ENCODE results near the gene NRCAM.

Gene NRCAM

DNA sequence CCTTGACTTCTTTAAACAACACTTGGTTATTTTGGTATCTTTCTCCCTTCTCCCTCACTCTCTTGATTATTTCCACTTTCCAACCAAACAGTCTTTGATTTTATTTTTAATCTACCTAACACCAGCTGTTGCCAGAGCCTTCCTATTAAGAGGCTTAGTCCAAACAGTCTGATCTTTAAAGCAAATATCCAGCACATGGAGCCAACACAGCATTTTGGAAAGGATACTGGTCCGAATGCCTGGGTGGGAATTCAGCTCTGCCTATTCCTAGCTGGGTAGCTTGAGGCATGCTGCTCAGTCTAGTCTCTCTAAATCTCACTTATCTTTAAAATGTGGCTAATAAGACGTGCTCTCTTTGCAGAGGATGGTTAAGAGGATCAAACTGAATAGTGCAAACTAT lies 129.3 kb downstream of the NRCAM start:
- TF ChIP-seq ZFP37 (tag by site-specific recombination; IDR thresholded peaks at IDR 0.05) (no peak), PBX3 (CRISPR knock-in tag; IDR thresholded peaks at IDR 0.05) (no peak), BCL6B (tag by site-specific recombination; IDR thresholded peaks at IDR 0.05) (no peak), PATZ1 (tag by site-specific recombination; IDR thresholded peaks at IDR 0.05) (no peak), ZBTB11 (tag by site-specific recombination; conservative IDR thresholded peaks at IDR 0.05; ENCODE audit: low read depth) (no peak), ZNF121 (tag by site-specific recombination; IDR thresholded peaks at IDR 0.05) (no peak), ZNF596 (tag by site-specific recombination; IDR thresholded peaks at IDR 0.05) (no peak), ZNF791 (tag by site-specific recombination; IDR thresholded peaks at IDR 0.05) (no peak), ZNF280C (tag by site-specific recombination; IDR thresholded peaks at IDR 0.05) (no peak), ZNF157 (tag by site-specific recombination; IDR thresholded peaks at IDR 0.05) (no peak), ZNF169 (tag by site-specific recombination; IDR thresholded peaks at IDR 0.05) (no peak)
- no peak overlapping the region for H3K27ac ChIP-seq (ENCODE audit: extremely low read depth, low read depth, low read length)
- H3K36me3 ChIP-seq (ENCODE audit: control insufficient read depth in 2 of 2, insufficient read depth in 1 of 2, low read length in 2 of 2) = no peaks in the 10 kb centered on the region
- peaks cover 7% of the 10 kb centered on the region for H3K4me1 ChIP-seq (ENCODE audit: control insufficient read depth, insufficient read depth, low read length)
- ChIA-PET CTCF (no interaction called here), POLR2A (no interaction called here)
- H3K9me3 ChIP-seq (ENCODE audit: control insufficient read depth, insufficient read depth, low read depth, low read length) = no peaks in the 10 kb centered on the region
- no peak overlapping the region for H3K4me3 ChIP-seq (ENCODE audit: low read depth, low read length)

DNA sequence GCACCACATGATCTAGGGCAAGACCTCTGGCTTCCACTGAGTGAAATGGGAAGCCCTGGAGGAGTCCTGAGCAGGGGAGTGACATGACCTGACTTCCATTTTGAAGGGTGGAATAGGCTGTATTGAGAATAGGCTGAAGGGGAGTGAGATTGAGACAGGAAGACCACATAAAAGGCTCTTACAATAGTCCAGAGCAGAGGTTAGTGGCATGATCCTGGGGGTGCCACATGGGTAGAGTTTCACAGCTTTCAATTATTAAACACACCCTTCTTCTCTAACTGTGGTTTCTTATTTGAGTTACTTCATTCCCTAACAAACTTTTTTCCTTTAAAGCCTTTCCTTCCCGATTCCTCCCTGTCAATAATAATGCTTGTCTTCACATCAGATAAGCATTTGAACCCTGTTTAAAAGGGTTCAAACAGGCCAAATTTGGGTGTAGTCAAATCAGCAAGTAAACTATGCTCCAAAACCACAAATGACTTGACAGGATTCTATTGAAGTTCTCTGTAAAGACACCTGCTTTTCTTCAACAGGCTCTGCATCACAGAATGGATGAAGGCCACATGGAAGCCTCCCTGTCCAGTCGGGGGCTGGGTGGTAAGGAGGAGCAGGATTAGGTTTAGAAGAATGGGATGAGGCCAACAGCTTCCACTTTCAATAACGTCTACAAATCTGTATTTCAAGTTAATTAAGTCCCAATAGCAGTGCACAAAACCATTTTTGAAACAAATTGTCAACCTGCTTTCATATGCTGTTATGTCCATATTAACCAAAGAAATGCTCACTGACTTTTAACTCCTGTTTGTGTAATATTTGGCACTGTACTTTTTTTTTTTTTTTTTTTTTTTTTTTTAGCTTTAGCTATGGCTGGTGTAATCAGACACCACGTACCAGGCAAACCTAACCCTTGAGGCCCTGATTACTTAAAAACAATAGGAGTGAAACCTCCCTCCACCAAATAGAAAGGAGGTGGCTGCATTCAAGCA lies 131.9 kb downstream of the NRCAM start:
- Histone ChIP-seq H3K4me3 (ENCODE audit: low read depth, low read length) (no peak overlapping the region), H3K36me3 (ENCODE audit: control insufficient read depth in 2 of 2, insufficient read depth in 1 of 2, low read length in 2 of 2) (no peaks in the 10 kb centered on the region), H3K4me1 (ENCODE audit: control insufficient read depth, insufficient read depth, low read length) (peaks cover 7% of the 10 kb centered on the region; the same call in 1 of the 2 replicates), H3K9me3 (ENCODE audit: control insufficient read depth, insufficient read depth, low read depth, low read length) (no peaks in the 10 kb centered on the region), H3K27ac (ENCODE audit: extremely low read depth, low read depth, low read length) (no peak overlapping the region)
- ChIA-PET CTCF (no interaction called here), POLR2A (no interaction called here)
- TF ChIP-seq, protein P1, sequence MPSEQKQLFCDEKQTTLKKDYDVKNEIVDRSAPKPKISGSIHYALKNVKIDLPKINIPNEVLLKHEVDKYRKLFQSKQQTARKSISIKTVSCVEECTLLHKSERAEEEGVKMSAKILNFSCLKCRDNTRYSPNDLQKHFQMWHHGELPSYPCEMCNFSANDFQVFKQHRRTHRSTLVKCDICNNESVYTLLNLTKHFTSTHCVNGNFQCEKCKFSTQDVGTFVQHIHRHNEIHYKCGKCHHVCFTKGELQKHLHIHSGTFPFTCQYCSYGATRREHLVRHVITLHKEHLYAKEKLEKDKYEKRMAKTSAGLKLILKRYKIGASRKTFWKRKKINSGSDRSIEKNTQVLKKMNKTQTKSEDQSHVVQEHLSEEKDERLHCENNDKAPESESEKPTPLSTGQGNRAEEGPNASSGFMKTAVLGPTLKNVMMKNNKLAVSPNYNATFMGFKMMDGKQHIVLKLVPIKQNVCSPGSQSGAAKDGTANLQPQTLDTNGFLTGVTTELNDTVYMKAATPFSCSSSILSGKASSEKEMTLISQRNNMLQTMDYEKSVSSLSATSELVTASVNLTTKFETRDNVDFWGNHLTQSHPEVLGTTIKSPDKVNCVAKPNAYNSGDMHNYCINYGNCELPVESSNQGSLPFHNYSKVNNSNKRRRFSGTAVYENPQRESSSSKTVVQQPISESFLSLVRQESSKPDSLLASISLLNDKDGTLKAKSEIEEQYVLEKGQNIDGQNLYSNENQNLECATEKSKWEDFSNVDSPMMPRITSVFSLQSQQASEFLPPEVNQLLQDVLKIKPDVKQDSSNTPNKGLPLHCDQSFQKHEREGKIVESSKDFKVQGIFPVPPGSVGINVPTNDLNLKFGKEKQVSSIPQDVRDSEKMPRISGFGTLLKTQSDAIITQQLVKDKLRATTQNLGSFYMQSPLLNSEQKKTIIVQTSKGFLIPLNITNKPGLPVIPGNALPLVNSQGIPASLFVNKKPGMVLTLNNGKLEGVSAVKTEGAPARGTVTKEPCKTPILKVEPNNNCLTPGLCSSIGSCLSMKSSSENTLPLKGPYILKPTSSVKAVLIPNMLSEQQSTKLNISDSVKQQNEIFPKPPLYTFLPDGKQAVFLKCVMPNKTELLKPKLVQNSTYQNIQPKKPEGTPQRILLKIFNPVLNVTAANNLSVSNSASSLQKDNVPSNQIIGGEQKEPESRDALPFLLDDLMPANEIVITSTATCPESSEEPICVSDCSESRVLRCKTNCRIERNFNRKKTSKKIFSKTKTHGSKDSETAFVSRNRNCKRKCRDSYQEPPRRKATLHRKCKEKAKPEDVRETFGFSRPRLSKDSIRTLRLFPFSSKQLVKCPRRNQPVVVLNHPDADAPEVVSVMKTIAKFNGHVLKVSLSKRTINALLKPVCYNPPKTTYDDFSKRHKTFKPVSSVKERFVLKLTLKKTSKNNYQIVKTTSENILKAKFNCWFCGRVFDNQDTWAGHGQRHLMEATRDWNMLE (tag by site-specific recombination; conservative IDR thresholded peaks at IDR 0.05; ENCODE audit: low read depth) = no peak
- TF ChIP-seq, protein P2, sequence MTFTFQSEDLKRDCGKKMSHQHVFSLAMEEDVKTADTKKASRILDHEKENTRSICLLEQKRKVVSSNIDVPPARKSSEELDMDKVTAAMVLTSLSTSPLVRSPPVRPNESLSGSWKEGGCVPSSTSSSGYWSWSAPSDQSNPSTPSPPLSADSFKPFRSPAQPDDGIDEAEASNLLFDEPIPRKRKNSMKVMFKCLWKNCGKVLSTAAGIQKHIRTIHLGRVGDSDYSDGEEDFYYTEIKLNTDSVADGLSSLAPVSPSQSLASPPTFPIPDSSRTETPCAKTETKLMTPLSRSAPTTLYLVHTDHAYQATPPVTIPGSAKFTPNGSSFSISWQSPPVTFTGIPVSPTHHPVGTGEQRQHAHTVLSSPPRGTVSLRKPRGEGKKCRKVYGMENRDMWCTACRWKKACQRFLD (tag by site-specific recombination; IDR thresholded peaks at IDR 0.05) = no peak
- TF ChIP-seq ZNF362 (tag by site-specific recombination; IDR thresholded peaks at IDR 0.05) = peak; percentile 51; the same call in 1 of the 2 replicates
